ENCODE measurements around the gene SELENOK. TPM values are rescaled to one million over a fixed set of nuclear protein-coding genes. Genes with fewer than 3 reads are reported as not detected.

Gene SELENOK
- total and polyA plus RNA-seq, 12 donors: 90.9 to 243 (median 103) TPM

DNA sequence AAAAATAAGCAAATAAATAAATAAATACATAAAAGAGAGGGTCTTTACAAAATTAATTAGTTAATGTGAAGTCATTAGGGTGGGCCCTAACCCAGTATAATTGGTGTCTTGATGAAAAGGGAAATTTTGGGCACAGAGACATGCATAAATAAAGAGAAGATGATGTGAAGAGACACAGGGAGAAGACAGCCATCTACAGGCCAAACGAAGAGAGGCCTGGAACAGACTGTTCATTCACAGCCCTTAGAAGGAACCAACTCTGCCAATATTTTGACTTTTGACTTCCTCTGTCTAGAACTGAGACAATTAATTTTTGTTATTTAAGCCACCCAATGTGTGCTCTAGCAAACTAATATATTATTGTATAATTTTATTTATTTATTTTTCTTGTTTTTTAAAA lies 29.6 kb upstream of the SELENOK start:
- TF ChIP-seq, protein P1, sequence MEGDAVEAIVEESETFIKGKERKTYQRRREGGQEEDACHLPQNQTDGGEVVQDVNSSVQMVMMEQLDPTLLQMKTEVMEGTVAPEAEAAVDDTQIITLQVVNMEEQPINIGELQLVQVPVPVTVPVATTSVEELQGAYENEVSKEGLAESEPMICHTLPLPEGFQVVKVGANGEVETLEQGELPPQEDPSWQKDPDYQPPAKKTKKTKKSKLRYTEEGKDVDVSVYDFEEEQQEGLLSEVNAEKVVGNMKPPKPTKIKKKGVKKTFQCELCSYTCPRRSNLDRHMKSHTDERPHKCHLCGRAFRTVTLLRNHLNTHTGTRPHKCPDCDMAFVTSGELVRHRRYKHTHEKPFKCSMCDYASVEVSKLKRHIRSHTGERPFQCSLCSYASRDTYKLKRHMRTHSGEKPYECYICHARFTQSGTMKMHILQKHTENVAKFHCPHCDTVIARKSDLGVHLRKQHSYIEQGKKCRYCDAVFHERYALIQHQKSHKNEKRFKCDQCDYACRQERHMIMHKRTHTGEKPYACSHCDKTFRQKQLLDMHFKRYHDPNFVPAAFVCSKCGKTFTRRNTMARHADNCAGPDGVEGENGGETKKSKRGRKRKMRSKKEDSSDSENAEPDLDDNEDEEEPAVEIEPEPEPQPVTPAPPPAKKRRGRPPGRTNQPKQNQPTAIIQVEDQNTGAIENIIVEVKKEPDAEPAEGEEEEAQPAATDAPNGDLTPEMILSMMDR (IDR thresholded peaks at IDR 0.05): peak in 7 of 9 donors; percentile 28 to 55 (median 45)
- H3K27ac ChIP-seq: no peak overlapping the region
- peaks cover 0 to 31% (median 13%) of the 10 kb centered on the region in 7 donors for H3K27me3 ChIP-seq
- intact Hi-C loops (cut with DNase I): loop anchor here in 1 of 10 donors (10.0 kb wide), 1 partner anchor 546 kb away; no protein-coding TSS in a partner anchor
- no peaks in the 10 kb centered on the region for H3K36me3 ChIP-seq
- WGBS, 2 donors: 35 to 44% methylated on average over 1 of the region's 1 CpG
- ATAC-seq: peak in 1 of 8 donors; percentile 67
- H3K4me3 ChIP-seq: no peak overlapping the region
- DNase-seq: no peak
- H3K4me1 ChIP-seq: no peaks in the 10 kb centered on the region
- peaks cover 0 to 21% (median 0%) of the 10 kb centered on the region in 11 donors for H3K9me3 ChIP-seq

DNA sequence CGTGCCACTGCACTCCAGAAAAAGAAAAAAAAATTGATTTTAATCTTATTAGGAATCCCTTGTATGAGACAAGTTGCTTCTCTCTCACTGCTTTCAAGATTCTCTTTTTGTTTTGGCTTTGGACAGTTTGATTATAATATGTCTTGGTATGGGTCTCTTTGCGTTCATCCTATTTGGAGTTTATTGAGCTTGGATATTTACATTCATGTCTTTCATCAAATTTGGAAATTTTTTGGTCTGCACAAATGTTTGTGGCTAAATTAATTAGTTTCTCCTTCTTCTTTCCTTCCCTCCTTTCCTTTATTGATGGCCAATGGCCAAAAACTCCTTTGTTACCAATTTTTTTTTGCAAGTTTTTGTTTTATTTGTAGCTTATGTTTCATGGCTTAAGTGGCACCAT lies 28.1 kb upstream of the SELENOK start:
- no peak overlapping the region for H3K4me3 ChIP-seq
- H3K9me3 ChIP-seq: peaks cover 0 to 21% (median 0%) of the 10 kb centered on the region in 11 donors
- ATAC-seq (no peak), DNase-seq (no peak)
- H3K4me1 ChIP-seq: no peaks in the 10 kb centered on the region
- no peaks in the 10 kb centered on the region for H3K36me3 ChIP-seq
- TF ChIP-seq, protein P1 (IDR thresholded peaks at IDR 0.05): no peak
- intact Hi-C loops (cut with DNase I): loop anchor here in 1 of 10 donors (10.0 kb wide), 1 partner anchor 545 kb away; no protein-coding TSS in a partner anchor
- no peak overlapping the region for H3K27ac ChIP-seq
- H3K27me3 ChIP-seq: peaks cover 0 to 38% (median 13%) of the 10 kb centered on the region in 7 donors
- 87 to 95% methylated on average over 2 of the region's 2 CpGs for WGBS, 2 donors

DNA sequence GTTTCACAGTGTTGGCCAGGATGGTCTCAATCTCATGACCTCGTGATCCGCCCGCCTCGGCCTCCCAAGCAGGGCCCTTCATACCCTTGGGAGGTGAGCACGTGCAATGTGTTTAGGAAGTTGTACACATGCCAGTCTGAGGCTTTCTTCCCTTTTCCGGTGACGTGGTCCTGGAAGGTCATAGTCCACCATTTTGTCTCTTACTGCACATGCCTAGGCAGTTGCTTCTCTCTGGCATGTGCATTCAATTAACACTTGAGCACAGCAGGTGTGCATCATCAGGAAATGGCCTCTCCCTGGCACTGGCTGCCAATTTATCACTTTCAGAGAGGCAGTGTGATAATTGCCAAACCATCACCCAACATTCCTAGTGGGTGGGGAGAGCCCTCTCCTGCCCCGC lies 21.7 kb upstream of the SELENOK start:
- H3K27ac ChIP-seq: no peak overlapping the region
- H3K4me3 ChIP-seq: no peak overlapping the region
- WGBS, 2 donors: 85 to 88% methylated on average over 8 of the region's 8 CpGs
- no peaks in the 10 kb centered on the region for H3K36me3 ChIP-seq
- intact Hi-C loops (cut with DNase I): no loop called here
- ATAC-seq: no peak
- TF ChIP-seq, protein P1 (IDR thresholded peaks at IDR 0.05): no peak
- DNase-seq: no peak
- no peaks in the 10 kb centered on the region for H3K4me1 ChIP-seq
- H3K9me3 ChIP-seq: peaks cover 0 to 8% (median 0%) of the 10 kb centered on the region in 11 donors
- H3K27me3 ChIP-seq: peaks cover 5 to 46% (median 16%) of the 10 kb centered on the region in 7 donors

DNA sequence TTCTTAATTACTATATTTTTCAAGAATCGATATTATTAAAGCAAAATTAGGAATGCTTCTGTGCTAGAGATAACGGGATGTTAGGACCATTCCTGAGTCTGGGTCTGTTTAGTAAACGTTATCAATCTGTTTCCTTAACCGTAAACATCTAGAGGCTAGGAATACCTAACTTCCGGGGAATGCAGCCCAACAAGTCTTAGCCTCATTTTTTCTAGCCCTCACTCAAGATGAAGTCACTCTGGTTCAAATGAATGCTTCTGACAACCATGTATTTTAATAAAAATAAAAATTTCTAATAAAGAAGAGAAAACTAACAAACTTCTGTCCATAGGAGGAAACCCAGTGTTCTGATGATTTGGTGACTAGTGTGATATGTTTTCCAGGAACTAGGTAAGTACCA lies 11.1 kb upstream of the SELENOK start:
- ATAC-seq (no peak), DNase-seq (no peak)
- no peak overlapping the region for H3K27ac ChIP-seq
- no peak overlapping the region for H3K4me3 ChIP-seq
- H3K36me3 ChIP-seq: no peaks in the 10 kb centered on the region
- WGBS, 2 donors: 74 to 77% methylated on average over 5 of the region's 5 CpGs
- TF ChIP-seq, protein P1 (IDR thresholded peaks at IDR 0.05): no peak
- intact Hi-C loops (cut with DNase I): no loop called here
- H3K27me3 ChIP-seq: peaks cover 0 to 50% (median 9%) of the 10 kb centered on the region in 7 donors
- H3K9me3 ChIP-seq: peaks cover 0 to 13% (median 0%) of the 10 kb centered on the region in 11 donors
- H3K4me1 ChIP-seq: peaks cover 0 to 8% (median 0%) of the 10 kb centered on the region in 9 donors

Data from heart right ventricle (tissue), 16 donors.